MCF 10A (cell line): ENCODE results near the gene FAM83G. TPM values are rescaled to one million over a fixed set of nuclear protein-coding genes. Genes with fewer than 3 reads are reported as not detected.
"Not testable (repeated sequence)": the region's sequence is repeated elsewhere in the genome, so short reads cannot be mapped to it uniquely, and the experiment has no call there.

Experiments used
- BruUV-seq: library from RNA; stranded (reverse); fragments of 400-500 nt; replicated peaks from 2 replicates; lab custom pipeline; 2021; lab: Mats Ljungman, UMichigan
- CTCF ChIA-PET: fragments of 300-600 bp; sonication (Branson Sonifier 250); formaldehyde crosslinking; extraction: SDS; loops from one replicate; lab custom pipeline; 2021; ENCODE audit warnings: antibody characterized with exemption, inconsistent platforms; lab: Yijun Ruan, JAX
- POLR2A ChIA-PET: fragments of 300-600, 350-650 bp; sonication (Branson Sonifier 250); formaldehyde crosslinking; extraction: SDS; loops from one replicate; lab custom pipeline; 2020; ENCODE audit warnings: antibody characterized with exemption, inconsistent platforms; lab: Yijun Ruan, JAX
- DNase-seq: peaks from one replicate; pipeline ENCODE4 v3.0.0-alpha.2; 2018; ENCODE audit not compliant: unreplicated experiment
- H3K27ac Mint-ChIP-seq: one replicate; pipeline ENCODE4 v1.8.0; 2022; ENCODE audit warnings: mild to moderate bottlenecking, low read depth, mixed read lengths; ENCODE audit not compliant: unreplicated experiment
- H3K27me3 Mint-ChIP-seq: one replicate; pipeline ENCODE4 v1.8.0; 2022; ENCODE audit warnings: mixed read lengths; ENCODE audit not compliant: insufficient read depth, unreplicated experiment
- H3K36me3 Mint-ChIP-seq: one replicate; pipeline ENCODE4 v1.8.0; 2022; ENCODE audit warnings: mild to moderate bottlenecking, moderate library complexity, mixed read lengths; ENCODE audit not compliant: insufficient read depth, unreplicated experiment
- H3K4me1 Mint-ChIP-seq: one replicate; pipeline ENCODE4 v1.8.0; 2022; ENCODE audit warnings: mixed read lengths; ENCODE audit not compliant: insufficient read depth, unreplicated experiment
- H3K4me3 Mint-ChIP-seq: one replicate; pipeline ENCODE4 v1.8.0; 2022; ENCODE audit warnings: mild to moderate bottlenecking, moderate library complexity, mixed read lengths; ENCODE audit not compliant: unreplicated experiment
- H3K9me3 Mint-ChIP-seq: one replicate; pipeline ENCODE4 v1.8.0; 2022; ENCODE audit warnings: mixed read lengths; ENCODE audit not compliant: unreplicated experiment
- CTCF ChIP-seq: fragments of 200-600 bp; IDR thresholded peaks from one replicate; pipeline ENCODE4 v1.8.0; 2022; ENCODE audit warnings: antibody characterized with exemption, mild to moderate bottlenecking; ENCODE audit not compliant: unreplicated experiment
- intact Hi-C: fragments of 100-400 bp; cut with micrococcal nuclease; formaldehyde crosslinking; loops from 2 replicates; pipeline ENCODE4 v1.14.1; 2022
- total RNA-seq: library from RNA; stranded (reverse); gene quantifications from 2 replicates; pipeline ENCODE4 v1.2.3, GENCODE V29; 2022

The FAM83G gene
- total RNA-seq, 1 experiment from 2014 or later = 50.1 TPM

DNA sequence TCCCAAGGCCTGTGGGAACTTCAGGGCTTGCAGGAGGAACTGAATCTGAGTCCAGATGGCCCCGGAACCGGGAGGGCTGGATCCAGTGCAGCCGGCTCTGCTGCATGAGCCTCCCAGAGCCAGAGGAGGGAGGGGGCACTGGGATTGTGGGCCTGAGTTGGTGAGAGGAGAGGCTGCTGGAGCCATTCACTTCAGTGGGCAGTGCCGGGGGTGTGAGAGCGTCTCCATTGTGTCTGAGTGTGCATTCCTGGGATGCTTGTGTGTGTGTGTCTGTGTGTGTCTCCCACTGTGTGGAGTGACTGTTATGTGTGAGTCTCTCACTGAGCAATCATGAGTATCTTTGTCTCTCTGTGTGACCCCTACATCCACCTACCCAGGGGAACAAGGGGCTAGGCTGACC, 25.2 kb upstream of the FAM83G start:
- H3K27ac Mint-ChIP-seq, BruUV-seq, POLR2A ChIA-PET, DNase-seq, CTCF ChIA-PET, H3K9me3 Mint-ChIP-seq, intact Hi-C loops, H3K27me3 Mint-ChIP-seq, H3K4me1 Mint-ChIP-seq, H3K36me3 Mint-ChIP-seq, H3K4me3 Mint-ChIP-seq: not testable (repeated sequence)

- H3K9me3 Mint-ChIP-seq, H3K27ac Mint-ChIP-seq, H3K4me3 Mint-ChIP-seq, CTCF ChIA-PET, BruUV-seq, H3K4me1 Mint-ChIP-seq, intact Hi-C loops, H3K36me3 Mint-ChIP-seq, POLR2A ChIA-PET, DNase-seq, H3K27me3 Mint-ChIP-seq: not testable (repeated sequence)
Observed at GRCh38 chr17:19028671-19029070, 24.1 kb upstream of the FAM83G start.

GRCh38 chr17:19024101-19025078, 19.8 kb upstream of the FAM83G start:
- no peaks in the 10 kb centered on the region for H3K9me3 Mint-ChIP-seq
- intact Hi-C loops = no loop called here
- no peaks in the 10 kb centered on the region for H3K27me3 Mint-ChIP-seq
- no peak for TF ChIP-seq CTCF
- no peaks in the 10 kb centered on the region for H3K36me3 Mint-ChIP-seq
- H3K4me1 Mint-ChIP-seq = no peaks in the 10 kb centered on the region
- no peak overlapping the region for H3K27ac Mint-ChIP-seq
- CTCF ChIA-PET = interaction anchor here (0.6 to 3.5 kb wide), 3 partner anchors 11 to 63 kb away, joined by 3 to 22 read pairs (median 6); no protein-coding TSS in a partner anchor
- POLR2A ChIA-PET = interaction anchor here (2.2 kb wide), 1 partner anchor 20 kb away, joined by 8 read pairs; the partner anchor contains the start of gene FAM83G
- DNase-seq = peak; percentile 30
- no peak overlapping the region for H3K4me3 Mint-ChIP-seq
- no TSS peak for BruUV-seq

DNA sequence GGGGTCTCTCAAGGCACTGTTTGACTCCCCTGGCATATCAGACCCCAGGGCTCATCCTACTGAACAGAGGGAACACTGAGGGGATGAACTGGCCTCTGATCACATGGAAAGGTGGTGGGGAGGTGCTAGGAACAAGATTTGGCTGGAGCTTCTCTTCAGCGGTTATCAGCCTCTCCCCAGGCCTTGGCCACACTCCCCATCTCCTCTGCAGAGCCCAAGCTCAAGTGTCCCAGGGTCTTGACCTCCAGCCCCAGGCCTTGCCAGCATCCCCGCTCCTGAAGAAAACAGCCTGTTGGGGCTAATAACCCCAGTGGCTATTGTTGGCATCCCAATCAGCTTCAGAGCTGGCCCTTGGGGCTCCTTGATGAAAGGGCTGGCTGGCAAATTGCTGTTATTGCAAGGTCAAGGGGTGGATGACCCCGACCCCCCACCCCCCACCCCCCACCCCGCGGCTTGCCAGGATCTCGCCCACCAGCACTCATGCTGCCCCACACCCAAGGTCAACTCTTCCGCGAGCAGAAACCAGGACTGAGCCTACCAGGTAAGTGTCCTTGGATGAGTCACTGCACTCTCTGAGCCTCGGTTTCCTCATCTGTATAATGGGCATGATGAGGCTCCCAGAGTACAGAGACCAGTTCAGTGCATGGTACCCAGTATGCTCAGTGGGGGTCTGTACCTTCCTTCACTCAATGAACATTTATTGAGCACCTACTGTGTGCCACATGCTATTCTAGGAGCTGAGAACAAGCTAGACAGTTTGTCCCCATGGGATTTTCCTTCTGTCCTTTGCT, 18.8 kb upstream of the FAM83G start:
- POLR2A ChIA-PET = interaction anchor here (0.5 to 2.2 kb wide), 2 partner anchors 19 to 131 kb away, joined by 3 to 8 read pairs; partner anchors contain the start of gene FAM83G
- no peak for TF ChIP-seq CTCF
- no peaks in the 10 kb centered on the region for H3K27me3 Mint-ChIP-seq
- intact Hi-C loops = no loop called here
- no peak overlapping the region for H3K27ac Mint-ChIP-seq
- no peaks in the 10 kb centered on the region for H3K9me3 Mint-ChIP-seq
- no peak overlapping the region for H3K4me3 Mint-ChIP-seq
- BruUV-seq = no TSS peak
- no peak for DNase-seq
- CTCF ChIA-PET = interaction anchor here (0.6 to 3.5 kb wide), 2 partner anchors 21 to 62 kb away, joined by 6 to 22 read pairs; no protein-coding TSS in a partner anchor
- H3K4me1 Mint-ChIP-seq = no peaks in the 10 kb centered on the region
- H3K36me3 Mint-ChIP-seq = no peaks in the 10 kb centered on the region
